Uterus (tissue), 4 donors: Measurements from ENCODE around the gene NEK6. TPM values are rescaled to one million over a fixed set of nuclear protein-coding genes. Genes with fewer than 3 reads are reported as not detected.

ENCODE experiments used
- DNase-seq, 2 donors: peaks; one replicate each; pipeline ENCODE4 v3.0.0-alpha.2; 2019 to 2020
- H3K27ac ChIP-seq, 2 donors: fragments of 200-600 bp; sonication (generic); 1 replicate in 1 of 2; 2 replicates in 1 of 2; pipeline ENCODE4 v1.5.1; 2016 to 2018
- H3K27me3 ChIP-seq, 2 donors: fragments of 200-600 bp; sonication (generic); one replicate each; pipeline ENCODE4 v1.5.1; 2018 to 2019; ENCODE audit warnings: control low read depth in 1 of 2
- H3K36me3 ChIP-seq, 2 donors: fragments of 200-600 bp; sonication (generic); one replicate each; pipeline ENCODE4 v1.5.1; 2019; ENCODE audit warnings: control low read depth in 1 of 2
- H3K4me1 ChIP-seq, 2 donors: fragments of 200-600 bp; sonication (generic); one replicate each; pipeline ENCODE4 v1.5.1; 2018 to 2019; ENCODE audit warnings: control low read depth in 1 of 2
- H3K4me3 ChIP-seq, 2 donors: fragments of 200-600 bp; sonication (generic); 1 replicate in 1 of 2; 2 replicates in 1 of 2; pipeline ENCODE4 v1.5.1; 2018 to 2019; ENCODE audit warnings: mild to moderate bottlenecking in 1 of 2
- H3K9me3 ChIP-seq, 2 donors: fragments of 200-600 bp; sonication (generic); one replicate each; pipeline ENCODE4 v1.5.1; 2019; ENCODE audit warnings: control low read depth in 1 of 2
- POLR2A ChIP-seq, 2 donors: fragments of 450-650 bp; IDR thresholded peaks; one replicate each; pipeline ENCODE4 v1.6.1; 2016; ENCODE audit warnings: antibody characterized with exemption in 2 of 2, mild to moderate bottlenecking in 1 of 2, moderate library complexity in 1 of 2
- intact Hi-C: fragments of 100-400 bp; cut with DNase I; formaldehyde crosslinking; loops from one replicate; pipeline ENCODE4 v1.15.1; 2023; ENCODE audit warnings: low total_unique reads
- total RNA-seq, 4 donors: library from RNA; depleted of rRNA in 3 of 4; stranded (reverse); fragments of >200 nt in 3 of 4; gene quantifications; one replicate each; pipeline versions ENCODE4 v1.1.0 to v1.2.4, GENCODE V29; 2014 to 2023
- TF ChIP-seq, protein P1 (sequence below), 4 experiments: fragments of 200-600 bp in 2 of 4; fragments of 450-650 bp in 2 of 4; sonication (generic) in 2 of 4; IDR thresholded peaks; one replicate each; pipeline ENCODE4 v1.5.1; 2016 to 2019; ENCODE audit warnings: antibody characterized with exemption in 4 of 4, mild to moderate bottlenecking in 2 of 4, moderate library complexity in 1 of 4
- donor health status: DM: yes; HTN: yes; CAD: no.

Gene NEK6
- total RNA-seq, 4 donors from 2014 or later, result 6.1 to 38.5 (median 34.7) TPM

DNA sequence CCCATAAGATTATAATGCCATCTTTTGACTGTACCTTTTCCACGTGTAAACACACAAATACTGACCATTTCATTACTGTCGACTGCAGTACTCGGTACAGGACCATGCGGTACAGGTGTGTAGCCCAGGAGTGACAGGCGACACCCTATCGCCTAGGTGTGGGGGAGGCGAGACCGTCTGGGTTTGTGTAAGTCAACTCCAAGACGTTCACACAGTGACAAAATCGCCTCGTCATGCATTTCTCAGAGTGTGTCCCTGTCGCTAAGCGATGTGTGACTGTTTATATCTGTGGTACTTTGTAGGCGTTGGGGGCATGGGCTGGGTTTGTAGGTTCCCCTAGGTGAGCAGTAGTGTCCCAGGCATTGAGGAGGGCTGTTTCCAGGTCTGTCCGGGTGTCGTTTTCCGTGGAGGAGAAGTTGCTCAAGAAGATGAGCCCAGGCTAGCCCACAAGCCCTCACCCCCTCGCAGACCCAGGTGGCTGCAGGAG, 20.3 kb downstream of the NEK6 start:
- no peak for TF ChIP-seq POLR2A (IDR thresholded peaks at IDR 0.05)
- TF ChIP-seq, protein P1, sequence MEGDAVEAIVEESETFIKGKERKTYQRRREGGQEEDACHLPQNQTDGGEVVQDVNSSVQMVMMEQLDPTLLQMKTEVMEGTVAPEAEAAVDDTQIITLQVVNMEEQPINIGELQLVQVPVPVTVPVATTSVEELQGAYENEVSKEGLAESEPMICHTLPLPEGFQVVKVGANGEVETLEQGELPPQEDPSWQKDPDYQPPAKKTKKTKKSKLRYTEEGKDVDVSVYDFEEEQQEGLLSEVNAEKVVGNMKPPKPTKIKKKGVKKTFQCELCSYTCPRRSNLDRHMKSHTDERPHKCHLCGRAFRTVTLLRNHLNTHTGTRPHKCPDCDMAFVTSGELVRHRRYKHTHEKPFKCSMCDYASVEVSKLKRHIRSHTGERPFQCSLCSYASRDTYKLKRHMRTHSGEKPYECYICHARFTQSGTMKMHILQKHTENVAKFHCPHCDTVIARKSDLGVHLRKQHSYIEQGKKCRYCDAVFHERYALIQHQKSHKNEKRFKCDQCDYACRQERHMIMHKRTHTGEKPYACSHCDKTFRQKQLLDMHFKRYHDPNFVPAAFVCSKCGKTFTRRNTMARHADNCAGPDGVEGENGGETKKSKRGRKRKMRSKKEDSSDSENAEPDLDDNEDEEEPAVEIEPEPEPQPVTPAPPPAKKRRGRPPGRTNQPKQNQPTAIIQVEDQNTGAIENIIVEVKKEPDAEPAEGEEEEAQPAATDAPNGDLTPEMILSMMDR (IDR thresholded peaks at IDR 0.05), result no peak
- intact Hi-C loops, result no loop called here
- Histone ChIP-seq H3K27me3 (no peaks in the 10 kb centered on the region), H3K36me3 (no peaks in the 10 kb centered on the region), H3K27ac (no peak overlapping the region), H3K4me3 (no peak overlapping the region), H3K4me1 (peaks cover 0 to 10% of the 10 kb centered on the region in 2 donors), H3K9me3 (no peaks in the 10 kb centered on the region)
- DNase-seq, result no peak

DNA sequence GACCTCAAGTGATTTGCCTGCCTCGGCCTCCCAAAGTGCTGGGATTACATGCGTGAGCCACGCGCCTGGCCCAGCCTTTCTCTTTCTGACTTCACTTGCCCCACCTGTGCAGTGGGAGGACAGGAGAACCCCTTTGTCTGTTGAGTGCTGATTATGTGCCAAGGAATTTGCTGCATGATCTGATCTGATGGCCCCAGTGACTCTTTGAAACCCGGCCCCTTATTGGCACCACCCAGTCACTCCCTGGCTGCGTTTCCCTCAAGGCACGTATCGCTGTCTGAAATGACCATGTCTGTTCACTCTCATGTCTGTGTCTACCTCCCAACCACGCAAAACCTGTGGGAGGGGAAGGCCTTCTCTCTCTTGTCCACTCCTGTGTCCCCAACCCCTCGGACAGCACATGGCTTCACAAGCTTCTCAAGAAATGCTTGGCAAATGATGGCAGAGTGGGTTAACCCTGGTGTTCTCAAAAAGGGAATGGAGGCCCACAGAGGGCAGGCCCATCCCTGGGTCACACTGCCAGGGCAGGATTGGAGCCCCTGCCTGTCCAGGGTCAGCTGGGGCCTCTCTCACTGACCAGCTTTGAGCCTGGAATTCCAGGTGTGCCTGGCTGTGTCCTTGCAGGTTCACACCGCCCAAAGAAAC, 21.9 kb downstream of the NEK6 start:
- TF ChIP-seq, protein P1 (IDR thresholded peaks at IDR 0.05), result no peak
- TF ChIP-seq POLR2A (IDR thresholded peaks at IDR 0.05), result no peak
- no peak for DNase-seq
- peaks cover 0 to 10% of the 10 kb centered on the region in 2 donors for H3K4me1 ChIP-seq
- intact Hi-C loops, result no loop called here
- H3K4me3 ChIP-seq, result no peak overlapping the region
- no peaks in the 10 kb centered on the region for H3K9me3 ChIP-seq
- peak overlapping the region; percentile 86 to 88 for H3K27ac ChIP-seq
- no peaks in the 10 kb centered on the region for H3K36me3 ChIP-seq
- no peaks in the 10 kb centered on the region for H3K27me3 ChIP-seq

DNA sequence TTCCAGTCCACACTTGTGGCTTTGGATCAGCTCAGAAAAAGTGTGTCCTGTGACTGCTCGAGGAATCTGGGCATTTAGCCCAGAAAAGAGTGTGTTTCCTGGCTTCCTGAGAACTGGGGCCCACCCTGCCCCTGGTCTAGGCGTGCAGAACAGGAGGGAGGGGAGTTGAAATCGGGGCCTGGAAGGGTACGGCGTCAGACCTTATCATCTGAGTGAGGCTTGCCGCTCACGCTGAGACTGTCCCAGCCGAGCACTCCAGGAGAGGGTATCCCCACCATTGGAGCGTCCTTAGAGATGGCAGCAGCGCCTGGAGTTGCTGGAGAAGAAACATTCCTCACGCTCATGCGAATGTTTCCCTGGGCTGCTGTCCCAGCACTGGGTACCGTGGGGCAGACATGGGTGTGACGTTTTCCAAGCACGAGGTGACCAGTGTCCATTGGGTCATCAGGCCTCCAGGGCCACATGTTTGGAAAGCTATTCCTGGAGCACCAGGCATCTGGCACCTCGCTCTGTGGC, 22.5 kb downstream of the NEK6 start:
- H3K27ac ChIP-seq, result peak overlapping the region; percentile 86 to 88
- intact Hi-C loops, result no loop called here
- H3K27me3 ChIP-seq, result no peaks in the 10 kb centered on the region
- TF ChIP-seq POLR2A (IDR thresholded peaks at IDR 0.05), result peak in 1 of 2 donors; percentile 4
- TF ChIP-seq, protein P1 (IDR thresholded peaks at IDR 0.05), result no peak
- DNase-seq, result peak; percentile 54 to 56
- no peak overlapping the region for H3K4me3 ChIP-seq
- H3K4me1 ChIP-seq, result peaks cover 0 to 13% of the 10 kb centered on the region in 2 donors
- H3K9me3 ChIP-seq, result no peaks in the 10 kb centered on the region
- H3K36me3 ChIP-seq, result no peaks in the 10 kb centered on the region

DNA sequence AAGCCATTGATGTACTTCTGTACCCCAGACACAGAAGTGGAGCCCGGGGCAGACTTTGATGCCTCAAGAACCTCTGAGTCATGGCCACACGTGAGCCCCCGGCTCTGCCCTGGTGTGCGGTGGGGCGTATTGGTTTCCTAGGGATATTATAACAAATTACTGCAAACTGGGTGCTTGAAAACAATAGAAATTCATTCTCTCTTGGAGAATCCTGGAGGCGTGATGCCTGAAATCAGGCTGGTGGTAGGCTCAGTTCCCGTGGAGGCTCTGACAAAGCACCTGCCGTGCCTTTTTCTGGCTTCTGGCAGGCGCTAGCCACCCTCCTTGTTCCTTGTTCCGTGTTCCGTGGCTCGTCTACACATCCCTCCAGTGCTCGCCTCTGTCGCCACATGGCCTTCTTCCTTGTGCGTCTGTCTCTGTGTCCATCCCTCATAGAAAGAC, 24.2 kb downstream of the NEK6 start:
- no peaks in the 10 kb centered on the region for H3K27me3 ChIP-seq
- peak overlapping the region; percentile 86 to 88 for H3K27ac ChIP-seq
- TF ChIP-seq, protein P1 (IDR thresholded peaks at IDR 0.05), result no peak
- no peak for TF ChIP-seq POLR2A (IDR thresholded peaks at IDR 0.05)
- peaks cover 0 to 25% of the 10 kb centered on the region in 2 donors for H3K4me1 ChIP-seq
- intact Hi-C loops, result no loop called here
- no peak overlapping the region for H3K4me3 ChIP-seq
- no peaks in the 10 kb centered on the region for H3K9me3 ChIP-seq
- no peaks in the 10 kb centered on the region for H3K36me3 ChIP-seq
- no peak for DNase-seq

DNA sequence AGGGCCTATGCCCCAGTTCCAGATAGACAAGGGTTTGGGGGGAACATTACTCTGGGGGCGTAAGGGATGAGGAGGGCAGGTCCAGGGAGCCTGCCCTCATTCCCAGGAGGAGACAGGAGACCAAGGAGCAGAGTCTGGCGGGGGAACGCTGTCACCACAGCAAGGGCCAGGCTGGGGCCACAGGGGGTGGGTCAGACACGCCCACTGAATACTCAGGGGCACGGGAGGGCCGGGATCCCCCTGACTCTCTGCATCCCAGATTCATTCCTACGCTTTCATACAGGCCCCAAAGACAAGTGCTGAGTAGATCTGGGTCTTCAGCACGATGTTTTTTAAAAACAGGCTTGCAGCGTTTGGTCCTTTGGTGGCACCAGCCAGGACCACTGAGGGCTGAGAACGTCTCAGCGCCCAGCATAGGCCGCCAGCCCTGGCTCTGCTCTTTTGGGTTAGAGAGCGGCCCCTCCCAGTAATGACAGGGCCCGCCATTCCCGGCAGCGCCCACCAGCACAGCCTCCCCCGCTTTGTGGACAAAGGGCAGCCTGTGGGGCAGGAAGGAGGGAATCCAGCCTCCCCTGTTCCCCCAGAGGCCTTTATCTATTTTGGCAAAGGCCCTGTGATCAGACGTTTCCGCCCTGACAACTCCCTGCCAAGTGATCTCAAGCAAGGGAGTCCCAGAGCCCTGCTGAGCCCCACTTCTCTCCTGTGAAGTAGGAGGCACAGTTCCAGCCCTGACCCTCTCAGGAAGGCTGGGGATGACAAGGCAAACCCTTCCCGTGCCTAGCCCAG, 24.9 kb downstream of the NEK6 start:
- intact Hi-C loops, result no loop called here
- DNase-seq, result peak; percentile 70 to 80

More for the DNA sequence above, 24.9 kb downstream of the NEK6 start:
- Histone ChIP-seq H3K9me3 (no peaks in the 10 kb centered on the region), H3K27ac (peak overlapping the region; percentile 86 to 88), H3K4me1 (peaks cover 0 to 32% of the 10 kb centered on the region in 2 donors), H3K27me3 (no peaks in the 10 kb centered on the region), H3K4me3 (no peak overlapping the region), H3K36me3 (no peaks in the 10 kb centered on the region)
- TF ChIP-seq POLR2A (IDR thresholded peaks at IDR 0.05), result no peak
- TF ChIP-seq, protein P1 (IDR thresholded peaks at IDR 0.05), result no peak
